SK-N-SH treated with all-trans-retinoic acid at 6 μM for 48 hours (cell line): ENCODE results near the gene CTBS.
A peak's percentile ranks its signal among the peaks of the same experiment; 100 is the strongest.
"Not testable (repeated sequence)": the region's sequence is repeated elsewhere in the genome, so short reads cannot be mapped to it uniquely, and the experiment has no call there.

Experiments
- ATAC-seq: fragments of 200-7000 bp; cut with Tn5 transposase; 3 replicates; pipeline ENCODE4 v1.9.1; 2020; ENCODE audit warnings: mild to moderate bottlenecking, moderate library complexity
- ARNTL ChIP-seq: fragments of 450-650 bp; formaldehyde crosslinking; IDR thresholded peaks from 2 replicates; pipeline ENCODE4 v1.5.0; 2020; ENCODE audit warnings: low read depth, mild to moderate bottlenecking, moderate library complexity, borderline replicate concordance
- BACH2 ChIP-seq: fragments of 250-450 bp; sonication (Bioruptor Pico); IDR thresholded peaks from 2 replicates; pipeline ENCODE4 v1.9.0; 2021; ENCODE audit warnings: mild to moderate bottlenecking, borderline replicate concordance
- CREB5 ChIP-seq: fragments of 250-450 bp; sonication (Bioruptor Pico); IDR thresholded peaks from 2 replicates; pipeline ENCODE4 v1.5.1; 2020; ENCODE audit warnings: low read depth, mild to moderate bottlenecking, moderate library complexity
- CSDC2 ChIP-seq: fragments of 250-450 bp; sonication (Bioruptor Pico); IDR thresholded peaks from 2 replicates; pipeline ENCODE4 v1.5.0; 2020; ENCODE audit warnings: mild to moderate bottlenecking, moderate library complexity
- CSRNP3 ChIP-seq: fragments of 250-450 bp; sonication (Bioruptor Pico); IDR thresholded peaks from 2 replicates; pipeline ENCODE4 v1.5.1; 2021; ENCODE audit warnings: mild to moderate bottlenecking, moderate library complexity
- ESRRG ChIP-seq: fragments of 250-450 bp; sonication (Bioruptor Pico); IDR thresholded peaks from 2 replicates; pipeline ENCODE4 v1.6.1; 2021; ENCODE audit warnings: mild to moderate bottlenecking
- GLIS3 ChIP-seq: fragments of 250-450 bp; sonication (Bioruptor Pico); IDR thresholded peaks from 2 replicates; pipeline ENCODE4 v1.5.0; 2020; ENCODE audit warnings: mild to moderate bottlenecking, moderate library complexity
- ISL1 ChIP-seq: fragments of 250-450 bp; sonication (Bioruptor Pico); IDR thresholded peaks from 2 replicates; pipeline ENCODE4 v2.1.2; 2022; ENCODE audit warnings: mild to moderate bottlenecking, moderate library complexity
- OSR1 ChIP-seq: fragments of 250-450 bp; sonication (Bioruptor Pico); IDR thresholded peaks from 2 replicates; pipeline ENCODE4 v1.8.0; 2022; ENCODE audit warnings: moderate library complexity, mild to moderate bottlenecking, inconsistent platforms
- POU6F1 ChIP-seq: fragments of 250-450 bp; sonication (Bioruptor Pico); IDR thresholded peaks from 2 replicates; pipeline ENCODE4 v1.8.0; 2021; ENCODE audit warnings: low read depth, mild to moderate bottlenecking, moderate library complexity, borderline replicate concordance
- RARB ChIP-seq: fragments of 250-450 bp; sonication (Bioruptor Pico); IDR thresholded peaks from 2 replicates; pipeline ENCODE4 v1.8.0; 2021; ENCODE audit warnings: mild to moderate bottlenecking, moderate library complexity
- SNAI2 ChIP-seq: fragments of 250-450 bp; sonication (Bioruptor Pico); IDR thresholded peaks from 2 replicates; pipeline ENCODE4 v1.5.0; 2020; ENCODE audit warnings: mild to moderate bottlenecking, moderate library complexity
- TOX ChIP-seq: fragments of 250-450 bp; sonication (Bioruptor Pico); IDR thresholded peaks from 2 replicates; pipeline ENCODE4 v1.8.0; 2021; ENCODE audit warnings: mild to moderate bottlenecking, moderate library complexity, borderline replicate concordance
- ZC3H10 ChIP-seq: fragments of 250-450 bp; sonication (Bioruptor Pico); IDR thresholded peaks from 2 replicates; pipeline ENCODE4 v1.5.1; 2021; ENCODE audit warnings: mild to moderate bottlenecking, moderate library complexity
- ZFP3 ChIP-seq: fragments of 250-450 bp; sonication (Bioruptor Pico); IDR thresholded peaks from 2 replicates; pipeline ENCODE4 v1.5.0; 2020; ENCODE audit warnings: mild to moderate bottlenecking, moderate library complexity
- ZFP30 ChIP-seq: fragments of 450-650 bp; formaldehyde crosslinking; IDR thresholded peaks from 2 replicates; pipeline ENCODE4 v1.5.0; 2022; ENCODE audit warnings: mild to moderate bottlenecking, moderate library complexity
- ZNF565 ChIP-seq: fragments of 450-650 bp; formaldehyde crosslinking; conservative IDR thresholded peaks from 2 replicates; pipeline ENCODE4 v1.5.0; 2020; ENCODE audit warnings: low read depth, mild to moderate bottlenecking, moderate library complexity
- ZNF70 ChIP-seq: fragments of 450-650 bp; formaldehyde crosslinking; IDR thresholded peaks from 2 replicates; pipeline ENCODE4 v1.5.0; 2020; ENCODE audit warnings: mild to moderate bottlenecking, moderate library complexity
- ZNF8 ChIP-seq: fragments of 450-650 bp; formaldehyde crosslinking; IDR thresholded peaks from 2 replicates; pipeline ENCODE4 v1.5.0; 2020; ENCODE audit warnings: mild to moderate bottlenecking, moderate library complexity
- TF ChIP-seq, protein P1 (sequence below): fragments of 250-450 bp; sonication (Bioruptor Pico); IDR thresholded peaks from 2 replicates; pipeline ENCODE4 v1.5.0; 2020; ENCODE audit warnings: mild to moderate bottlenecking, moderate library complexity

CTBS gene

DNA sequence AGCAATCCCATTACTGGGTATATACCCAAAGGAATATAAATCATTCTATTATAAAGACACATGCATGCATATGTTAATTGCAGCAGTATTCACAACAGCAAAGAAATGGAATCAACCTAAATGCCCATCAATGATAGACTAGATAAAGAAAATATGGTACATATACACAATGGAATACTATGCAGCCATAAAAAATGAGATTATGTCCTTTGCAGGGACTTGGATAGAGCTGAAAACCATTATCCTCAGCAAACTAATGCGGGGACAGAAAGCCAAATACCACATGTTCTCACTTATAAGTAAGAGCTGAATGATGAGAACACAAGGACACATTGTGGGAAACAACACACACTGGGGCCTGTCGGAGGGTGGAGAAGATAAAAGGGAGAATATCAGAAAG, 20.7 kb upstream of the CTBS start:
- not testable (repeated sequence) for ATAC-seq
- peak; percentile 55; the same call in 1 of the 2 replicates for TF ChIP-seq ZNF8

GRCh38 chr1:84587099-84587498, 12.9 kb upstream of the CTBS start:
- no peak for ATAC-seq
- TF ChIP-seq ZFP30 (CRISPR knock-in tag) (no peak), SNAI2 (CRISPR knock-in tag) (no peak), CREB5 (CRISPR knock-in tag) (no peak), BACH2 (no peak), ARNTL (CRISPR knock-in tag) (no peak), ZNF70 (no peak), ZNF8 (no peak), OSR1 (no peak), ISL1 (CRISPR knock-in tag) (no peak), RARB (CRISPR knock-in tag) (no peak), CSDC2 (CRISPR knock-in tag) (no peak), ZFP3 (no peak), ZNF565 (CRISPR knock-in tag) (no peak), ZC3H10 (CRISPR knock-in tag) (no peak), POU6F1 (CRISPR knock-in tag) (no peak), CSRNP3 (CRISPR knock-in tag) (no peak)
- TF ChIP-seq, protein P1, sequence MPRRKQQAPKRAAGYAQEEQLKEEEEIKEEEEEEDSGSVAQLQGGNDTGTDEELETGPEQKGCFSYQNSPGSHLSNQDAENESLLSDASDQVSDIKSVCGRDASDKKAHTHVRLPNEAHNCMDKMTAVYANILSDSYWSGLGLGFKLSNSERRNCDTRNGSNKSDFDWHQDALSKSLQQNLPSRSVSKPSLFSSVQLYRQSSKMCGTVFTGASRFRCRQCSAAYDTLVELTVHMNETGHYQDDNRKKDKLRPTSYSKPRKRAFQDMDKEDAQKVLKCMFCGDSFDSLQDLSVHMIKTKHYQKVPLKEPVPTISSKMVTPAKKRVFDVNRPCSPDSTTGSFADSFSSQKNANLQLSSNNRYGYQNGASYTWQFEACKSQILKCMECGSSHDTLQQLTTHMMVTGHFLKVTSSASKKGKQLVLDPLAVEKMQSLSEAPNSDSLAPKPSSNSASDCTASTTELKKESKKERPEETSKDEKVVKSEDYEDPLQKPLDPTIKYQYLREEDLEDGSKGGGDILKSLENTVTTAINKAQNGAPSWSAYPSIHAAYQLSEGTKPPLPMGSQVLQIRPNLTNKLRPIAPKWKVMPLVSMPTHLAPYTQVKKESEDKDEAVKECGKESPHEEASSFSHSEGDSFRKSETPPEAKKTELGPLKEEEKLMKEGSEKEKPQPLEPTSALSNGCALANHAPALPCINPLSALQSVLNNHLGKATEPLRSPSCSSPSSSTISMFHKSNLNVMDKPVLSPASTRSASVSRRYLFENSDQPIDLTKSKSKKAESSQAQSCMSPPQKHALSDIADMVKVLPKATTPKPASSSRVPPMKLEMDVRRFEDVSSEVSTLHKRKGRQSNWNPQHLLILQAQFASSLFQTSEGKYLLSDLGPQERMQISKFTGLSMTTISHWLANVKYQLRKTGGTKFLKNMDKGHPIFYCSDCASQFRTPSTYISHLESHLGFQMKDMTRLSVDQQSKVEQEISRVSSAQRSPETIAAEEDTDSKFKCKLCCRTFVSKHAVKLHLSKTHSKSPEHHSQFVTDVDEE = no peak

DNA sequence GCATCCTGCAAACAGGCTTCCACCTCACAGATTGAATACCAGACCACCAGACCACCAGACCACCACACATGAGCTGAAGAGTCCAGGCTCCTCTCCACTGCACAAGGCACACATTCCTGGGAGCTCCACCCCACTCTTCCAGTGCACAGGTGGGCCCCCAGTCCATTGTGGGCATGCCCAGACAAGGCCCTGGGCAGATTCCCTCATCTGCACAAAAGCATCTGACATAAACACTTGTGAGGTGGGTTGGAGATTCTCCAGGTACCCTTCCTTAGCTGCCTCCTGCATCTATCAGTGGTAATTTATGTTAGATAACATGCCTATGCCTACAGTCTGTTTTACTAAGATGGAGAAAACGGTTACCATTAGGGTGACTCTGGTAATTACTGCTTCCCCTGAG, 11.6 kb upstream of the CTBS start:
- TF ChIP-seq CREB5 (CRISPR knock-in tag) = no peak
- no peak for TF ChIP-seq ARNTL (CRISPR knock-in tag)
- TF ChIP-seq ZC3H10 (CRISPR knock-in tag) = no peak
- TF ChIP-seq TOX (CRISPR knock-in tag) = no peak
- TF ChIP-seq ISL1 (CRISPR knock-in tag) = no peak
- TF ChIP-seq, protein P1 = no peak
- no peak for TF ChIP-seq ZNF70
- no peak for TF ChIP-seq ESRRG (CRISPR knock-in tag)
- TF ChIP-seq ZFP30 (CRISPR knock-in tag) = no peak
- no peak for TF ChIP-seq GLIS3
- ATAC-seq = no peak
